ENCODE results near the gene DNAJC5. TPM values are rescaled to one million over a fixed set of nuclear protein-coding genes. Genes with fewer than 3 reads are reported as not detected.

The DNAJC5 gene
- total RNA-seq, 1 donor from 2014 or later: 46.4 TPM

DNA sequence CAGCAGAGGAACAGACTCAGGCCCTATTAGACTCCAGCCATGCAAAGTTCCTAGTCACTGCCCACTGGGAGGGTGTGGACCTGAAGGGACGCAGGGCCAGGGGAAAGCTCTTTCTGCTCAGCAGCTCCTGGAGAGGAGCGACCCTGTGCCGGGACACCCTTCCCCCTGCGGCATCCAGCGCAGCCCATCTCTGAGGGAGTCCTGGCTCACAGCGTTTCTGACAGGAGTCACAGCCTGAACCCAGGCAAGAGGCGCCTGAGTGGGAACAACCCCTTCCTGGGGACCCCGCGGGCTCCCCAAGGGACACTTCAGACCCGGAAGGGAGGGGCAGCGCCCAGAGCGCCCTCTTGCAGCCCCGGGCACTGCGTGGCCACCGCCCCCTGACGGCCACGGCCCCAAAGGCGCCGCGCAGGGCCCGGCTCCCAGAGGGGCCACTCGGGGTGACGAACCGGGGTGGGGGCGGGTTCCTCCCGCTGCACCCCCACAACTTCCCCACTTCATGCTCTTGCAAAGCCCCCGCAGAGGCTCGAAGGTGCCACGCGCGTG, 60.4 kb downstream of the DNAJC5 start:
- peak overlapping the region; percentile 97 for H3K4me3 ChIP-seq (ENCODE audit: low read depth, low read length)
- no peak for DNase-seq (ENCODE audit: low read depth)
- TF ChIP-seq, protein P1, sequence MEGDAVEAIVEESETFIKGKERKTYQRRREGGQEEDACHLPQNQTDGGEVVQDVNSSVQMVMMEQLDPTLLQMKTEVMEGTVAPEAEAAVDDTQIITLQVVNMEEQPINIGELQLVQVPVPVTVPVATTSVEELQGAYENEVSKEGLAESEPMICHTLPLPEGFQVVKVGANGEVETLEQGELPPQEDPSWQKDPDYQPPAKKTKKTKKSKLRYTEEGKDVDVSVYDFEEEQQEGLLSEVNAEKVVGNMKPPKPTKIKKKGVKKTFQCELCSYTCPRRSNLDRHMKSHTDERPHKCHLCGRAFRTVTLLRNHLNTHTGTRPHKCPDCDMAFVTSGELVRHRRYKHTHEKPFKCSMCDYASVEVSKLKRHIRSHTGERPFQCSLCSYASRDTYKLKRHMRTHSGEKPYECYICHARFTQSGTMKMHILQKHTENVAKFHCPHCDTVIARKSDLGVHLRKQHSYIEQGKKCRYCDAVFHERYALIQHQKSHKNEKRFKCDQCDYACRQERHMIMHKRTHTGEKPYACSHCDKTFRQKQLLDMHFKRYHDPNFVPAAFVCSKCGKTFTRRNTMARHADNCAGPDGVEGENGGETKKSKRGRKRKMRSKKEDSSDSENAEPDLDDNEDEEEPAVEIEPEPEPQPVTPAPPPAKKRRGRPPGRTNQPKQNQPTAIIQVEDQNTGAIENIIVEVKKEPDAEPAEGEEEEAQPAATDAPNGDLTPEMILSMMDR (conservative IDR thresholded peaks at IDR 0.05; ENCODE audit: low read depth, low read length): peak; percentile 37

DNA sequence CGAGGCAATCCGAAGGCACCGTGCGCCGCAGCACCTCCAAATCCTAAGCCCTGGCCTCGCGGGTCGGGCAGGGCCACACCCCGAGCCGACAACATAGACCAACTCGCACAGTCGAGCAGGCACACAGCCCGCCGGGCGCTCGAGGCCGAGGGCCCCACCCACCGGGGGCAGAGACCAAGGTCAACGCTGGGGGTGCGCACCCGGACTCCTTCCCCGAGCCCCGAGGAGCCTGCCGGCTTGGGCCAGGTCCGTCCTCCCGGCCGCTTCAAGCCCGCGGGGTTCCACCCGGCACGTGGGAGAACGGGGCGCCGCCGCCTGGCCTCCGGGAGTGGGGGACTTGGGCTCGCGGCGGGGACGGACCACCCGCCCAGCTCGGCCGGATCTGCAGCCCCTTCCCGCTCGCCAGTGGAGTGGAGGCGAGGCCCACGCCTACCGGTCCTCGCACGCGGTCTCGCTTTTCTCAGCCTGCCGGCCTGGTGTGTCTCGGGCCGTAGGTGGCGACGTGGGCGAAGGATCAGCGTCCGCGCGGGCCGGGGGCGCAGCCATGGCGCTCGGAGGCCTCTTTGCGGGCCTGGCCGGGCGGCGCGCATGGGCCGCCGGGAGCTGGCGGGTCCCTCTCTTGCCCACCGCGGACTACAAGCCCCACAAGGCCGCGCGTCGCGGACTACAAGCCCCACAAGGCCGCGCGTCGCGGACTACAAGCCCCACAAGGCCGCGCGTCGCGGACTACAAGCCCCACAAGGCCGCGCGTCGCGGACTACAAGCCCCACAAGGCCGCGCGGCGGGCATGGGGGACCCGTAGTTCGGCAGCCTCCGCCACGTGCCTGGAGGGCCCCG, 61.1 kb downstream of the DNAJC5 start, which contains the start of gene UCKL1:
Gene UCKL1, minus strand, starts transcription at position 590 of the 837 bp plus-strand sequence. Its CDS starts 44 bp downstream, at position 546.
- peak within 1 kb of the TSS; percentile 97 for H3K4me3 ChIP-seq (ENCODE audit: low read depth, low read length)
- TF ChIP-seq, protein P1 (conservative IDR thresholded peaks at IDR 0.05; ENCODE audit: low read depth, low read length): no peak
- no peak for DNase-seq (ENCODE audit: low read depth)

DNA sequence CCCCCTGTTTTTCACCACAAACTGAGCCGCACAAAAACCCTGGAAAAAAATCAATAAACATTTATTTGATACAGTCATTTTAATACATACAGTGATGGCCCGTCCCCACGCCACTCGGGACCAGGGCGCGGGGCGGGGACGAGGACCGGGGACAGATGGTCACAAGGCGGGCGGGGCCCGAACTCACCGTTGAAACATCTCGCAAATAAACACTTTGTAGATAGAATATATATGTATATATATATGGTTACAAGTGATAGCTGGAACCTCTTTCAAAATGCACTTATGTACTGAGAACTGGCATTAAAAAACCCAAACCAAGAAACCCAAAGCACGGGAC, 61.7 kb downstream of the DNAJC5 start:
- H3K4me3 ChIP-seq (ENCODE audit: low read depth, low read length): peak overlapping the region; percentile 64
- TF ChIP-seq, protein P1 (conservative IDR thresholded peaks at IDR 0.05; ENCODE audit: low read depth, low read length): no peak
- DNase-seq (ENCODE audit: low read depth): no peak

DNA sequence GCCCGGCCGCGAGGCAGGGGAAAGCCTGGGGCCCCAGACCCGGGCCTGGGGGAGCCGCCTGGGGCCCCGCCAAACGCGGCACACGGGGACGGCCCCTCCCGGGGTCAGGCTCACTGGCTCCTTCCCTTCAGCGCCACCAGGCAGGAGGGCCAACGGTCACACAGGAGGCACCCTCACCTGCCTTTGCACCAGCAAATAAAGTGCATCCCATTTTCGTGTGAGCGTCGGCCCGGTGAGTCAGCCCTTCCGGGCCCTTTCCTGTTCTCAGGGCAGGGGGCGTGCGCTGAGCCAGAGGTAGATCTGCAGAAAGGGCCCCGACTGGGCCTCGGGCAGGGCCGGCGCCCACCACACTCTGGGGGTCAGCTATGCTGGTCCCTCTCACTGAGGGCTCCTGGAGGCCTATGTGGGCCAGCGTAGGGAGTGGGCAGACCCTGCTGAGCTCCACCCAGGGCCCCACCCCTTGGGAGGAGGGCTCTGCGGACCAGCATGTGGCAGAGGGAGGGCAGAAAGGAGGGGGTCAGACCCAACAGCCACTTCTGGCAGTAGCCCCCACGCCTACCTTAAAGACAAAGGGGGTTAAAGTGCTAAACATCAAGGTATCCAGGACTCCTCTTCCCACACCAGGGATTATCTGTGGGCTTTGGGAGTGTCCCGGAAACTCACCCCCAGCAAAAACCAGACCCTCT, 62.2 kb downstream of the DNAJC5 start:
- no peak for DNase-seq (ENCODE audit: low read depth)
- TF ChIP-seq, protein P1 (conservative IDR thresholded peaks at IDR 0.05; ENCODE audit: low read depth, low read length): no peak
- H3K4me3 ChIP-seq (ENCODE audit: low read depth, low read length): peak overlapping the region; percentile 64

DNA sequence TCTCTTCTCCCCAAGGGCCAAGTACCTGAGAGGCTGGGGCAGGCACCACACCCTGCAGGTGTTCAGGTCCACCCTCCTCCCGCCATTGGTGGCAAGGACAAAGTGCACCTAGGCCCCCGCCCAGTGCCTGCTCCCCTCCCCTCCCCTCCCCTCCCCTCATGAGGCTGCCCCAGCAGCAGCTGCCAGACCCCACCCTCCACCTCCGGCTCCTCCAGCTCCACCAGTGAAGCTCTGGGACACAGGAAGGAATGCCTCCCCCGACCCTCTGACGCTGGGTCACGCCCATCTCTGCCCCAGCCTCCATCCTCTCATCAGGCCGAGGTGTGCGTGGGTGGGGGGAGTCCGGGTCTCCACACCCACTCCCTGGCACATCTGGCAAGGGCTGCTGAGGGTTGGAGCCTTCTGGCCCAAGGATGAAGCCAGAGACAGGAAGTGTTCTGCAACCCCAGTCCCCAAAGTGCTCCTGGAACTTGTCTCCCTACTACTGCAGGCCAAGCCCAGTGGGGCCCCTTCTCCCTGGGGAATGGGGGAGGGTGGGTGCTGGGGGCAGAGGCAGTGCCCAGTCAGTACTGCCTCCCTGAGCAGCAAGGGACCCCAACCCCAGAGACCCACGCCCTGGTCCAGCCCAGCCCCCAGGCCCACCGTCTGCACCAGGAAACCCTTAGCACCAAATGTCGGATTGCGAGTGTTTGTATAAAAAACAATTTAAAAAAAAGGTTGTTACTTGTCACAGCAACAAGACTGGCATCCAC, 62.9 kb downstream of the DNAJC5 start:
- H3K4me3 ChIP-seq (ENCODE audit: low read depth, low read length): peak overlapping the region; percentile 64
- TF ChIP-seq, protein P1 (conservative IDR thresholded peaks at IDR 0.05; ENCODE audit: low read depth, low read length): no peak
- DNase-seq (ENCODE audit: low read depth): no peak

DNA sequence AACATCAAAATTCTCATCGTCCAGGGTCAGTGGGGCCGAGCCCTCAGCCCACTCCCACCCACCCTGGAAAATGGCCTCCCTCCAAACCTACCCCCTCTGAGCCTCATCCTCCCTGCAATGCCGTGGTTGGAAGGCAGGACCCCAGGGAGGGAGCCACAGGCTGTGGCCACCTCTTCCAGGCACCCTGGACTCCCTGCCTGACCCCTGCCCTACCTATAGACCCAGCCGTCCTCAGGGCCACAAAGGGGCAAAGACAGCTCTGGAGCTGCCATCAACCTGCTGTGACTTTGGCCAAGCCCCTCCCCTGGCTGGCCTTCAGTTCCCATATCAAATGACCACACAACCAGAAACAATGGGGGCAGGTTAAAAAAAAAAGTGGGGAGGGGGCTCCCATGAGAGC, 63.5 kb downstream of the DNAJC5 start:
- TF ChIP-seq, protein P1 (conservative IDR thresholded peaks at IDR 0.05; ENCODE audit: low read depth, low read length): no peak
- H3K4me3 ChIP-seq (ENCODE audit: low read depth, low read length): no peak overlapping the region

More for the DNA sequence above, 63.5 kb downstream of the DNAJC5 start:
- no peak for DNase-seq (ENCODE audit: low read depth)
